HepG2 (cell line): ENCODE measurements around the gene SAE1. TPM values are rescaled to one million over a fixed set of nuclear protein-coding genes. Genes with fewer than 3 reads are reported as not detected.

ENCODE experiments used
- ARID3A ChIP-seq: IDR thresholded peaks from 2 replicates; pipeline ENCODE4 v1.6.1; 2012; ENCODE audit warnings: low read depth, low read length, improper control_type of control experiment
- CHD2 ChIP-seq: IDR thresholded peaks from 2 replicates; pipeline ENCODE4 v1.6.1; 2011; ENCODE audit warnings: low read depth, low read length, improper control_type of control experiment
- CREM ChIP-seq, 2 experiments: sonication (generic) in 1 of 2; formaldehyde crosslinking in 1 of 2; IDR thresholded peaks; 2 replicates each; pipeline versions ENCODE4 v1.4.0 to v1.6.1; 2016 to 2020; ENCODE audit warnings: antibody characterized with exemption in 1 of 2, mild to moderate bottlenecking in 1 of 2, missing genetic modification reagents in 1 of 2
- ELF1 ChIP-seq: sonication (generic); formaldehyde crosslinking; IDR thresholded peaks from 2 replicates; pipeline ENCODE4 v1.4.0; 2020; ENCODE audit warnings: missing genetic modification reagents
- FIP1L1 ChIP-seq: fragments of 200-400 bp; formaldehyde crosslinking; IDR thresholded peaks from 2 replicates; pipeline ENCODE4 v1.6.1; 2018; ENCODE audit warnings: low read depth, mild to moderate bottlenecking, low read length, moderate library complexity, borderline replicate concordance; ENCODE audit not compliant: insufficient read depth
- GFI1 ChIP-seq: sonication (generic); formaldehyde crosslinking; IDR thresholded peaks from 2 replicates; pipeline ENCODE4 v1.5.0; 2020; ENCODE audit warnings: missing genetic modification reagents, mild to moderate bottlenecking, borderline replicate concordance
- IKZF5 ChIP-seq: IDR thresholded peaks from 2 replicates; pipeline ENCODE4 v1.6.1; 2018; ENCODE audit warnings: missing genetic modification reagents, mild to moderate bottlenecking, missing compliant biosample characterization
- MAFF ChIP-seq: IDR thresholded peaks from 2 replicates; pipeline ENCODE4 v1.6.1; 2011; ENCODE audit warnings: low read depth, low read length, improper control_type of control experiment
- MAFK ChIP-seq, 2 experiments: IDR thresholded peaks in 1 of 2; conservative IDR thresholded peaks in 1 of 2; 2 replicates each; pipeline ENCODE4 v1.6.1; 2011; ENCODE audit warnings: improper control_type of control experiment in 2 of 2, low read length in 2 of 2
- MLX ChIP-seq: IDR thresholded peaks from 2 replicates; pipeline ENCODE4 v1.6.1; 2016
- MTA1 ChIP-seq: sonication (generic); formaldehyde crosslinking; IDR thresholded peaks from 2 replicates; pipeline ENCODE4 v1.4.0; 2020; ENCODE audit warnings: missing genetic modification reagents, mild to moderate bottlenecking, borderline replicate concordance
- MXD1 ChIP-seq: sonication (generic); formaldehyde crosslinking; IDR thresholded peaks from 2 replicates; pipeline ENCODE4 v1.4.0; 2020; ENCODE audit warnings: mild to moderate bottlenecking, missing genetic modification reagents
- NFKBIZ ChIP-seq: IDR thresholded peaks from 2 replicates; pipeline ENCODE4 v1.6.1; 2018; ENCODE audit warnings: missing genetic modification reagents, missing compliant biosample characterization
- PBX3 ChIP-seq: sonication (generic); formaldehyde crosslinking; IDR thresholded peaks from 2 replicates; pipeline ENCODE4 v1.8.1; 2023; ENCODE audit warnings: missing genetic modification reagents, inconsistent platforms, borderline replicate concordance
- PREB ChIP-seq: sonication (generic); formaldehyde crosslinking; IDR thresholded peaks from 2 replicates; pipeline ENCODE4 v1.4.0; 2020; ENCODE audit warnings: missing genetic modification reagents
- ZNF10 ChIP-seq: sonication (generic); formaldehyde crosslinking; IDR thresholded peaks from 2 replicates; pipeline ENCODE4 v1.4.0; 2020; ENCODE audit warnings: mild to moderate bottlenecking, low read depth, missing genetic modification reagents, borderline replicate concordance
- ZNF441 ChIP-seq: sonication (generic); formaldehyde crosslinking; IDR thresholded peaks from 2 replicates; pipeline ENCODE4 v1.7.0; 2021; ENCODE audit warnings: missing genetic modification reagents, borderline replicate concordance
- ZNF496 ChIP-seq: sonication (generic); formaldehyde crosslinking; IDR thresholded peaks from 2 replicates; pipeline ENCODE4 v1.8.1; 2023; ENCODE audit warnings: mild to moderate bottlenecking, moderate library complexity, missing genetic modification reagents; ENCODE audit not compliant: insufficient replicate concordance
- ZNF572 ChIP-seq: sonication (generic); formaldehyde crosslinking; IDR thresholded peaks from 2 replicates; pipeline ENCODE4 v1.5.1; 2020; ENCODE audit warnings: mild to moderate bottlenecking, missing genetic modification reagents
- ZNF605 ChIP-seq: sonication (generic); formaldehyde crosslinking; IDR thresholded peaks from 2 replicates; pipeline ENCODE4 v1.8.0; 2022; ENCODE audit warnings: mild to moderate bottlenecking, missing genetic modification reagents
- ZNF619 ChIP-seq: sonication (generic); formaldehyde crosslinking; IDR thresholded peaks from 2 replicates; pipeline ENCODE4 v1.4.0; 2020; ENCODE audit warnings: mild to moderate bottlenecking, missing genetic modification reagents
- ZNF670 ChIP-seq: sonication (generic); formaldehyde crosslinking; IDR thresholded peaks from 2 replicates; pipeline ENCODE4 v1.8.0; 2022; ENCODE audit warnings: mild to moderate bottlenecking, missing genetic modification reagents, borderline replicate concordance
- ZNF746 ChIP-seq: sonication (generic); formaldehyde crosslinking; IDR thresholded peaks from 2 replicates; pipeline ENCODE4 v1.8.0; 2022; ENCODE audit warnings: mild to moderate bottlenecking, missing genetic modification reagents
- polyA plus RNA-seq, 8 experiments: library from polyadenylated mRNA; depleted of rRNA in 3 of 8; stranded (reverse) in 7 of 8; unstranded in 1 of 8; fragments of >200 nt; fragmentation: Illumina TruSeq in 4 of 8; extraction: Trizol in 4 of 8; gene quantifications; 2 replicates each; pipeline versions ENCODE4 v1.2.1 to v1.2.3, GENCODE V29; 2011 to 2016; ENCODE audit warnings: low read depth in 4 of 8, missing spikeins in 1 of 8, mixed read lengths in 1 of 8; ENCODE audit not compliant: insufficient read depth in 1 of 8
- total RNA-seq, 5 experiments: library from RNA; depleted of rRNA; stranded (reverse); fragments of >200 nt; fragmentation: Illumina TruSeq; extraction: Trizol; gene quantifications; 2 replicates each; pipeline ENCODE4 v1.2.3, GENCODE V29; 2016; ENCODE audit warnings: low read depth in 1 of 5

Gene SAE1
- total and polyA plus RNA-seq, 2 of the 13 experiments (the other 11 are each of a cell fraction or from before 2014, with no cell fraction given), result 87.6 to 197 TPM

GRCh38 chr19:47190167-47190727 lies 59.6 kb downstream of the SAE1 start (continued):
- TF ChIP-seq MLX (no peak), ZNF619 (CRISPR knock-in tag) (no peak), CREM (IDR thresholded peaks at IDR 0.05) (peak; percentile 88), CREM (CRISPR knock-in tag; IDR thresholded peaks at IDR 0.05) (no peak), PREB (CRISPR knock-in tag) (no peak), GFI1 (CRISPR knock-in tag) (peak; percentile 80), ZNF746 (peak; percentile 76; the same call in 1 of the 2 replicates), PBX3 (no peak), ZNF572 (CRISPR knock-in tag) (no peak), ZNF10 (no peak), MAFK (conservative IDR thresholded peaks at IDR 0.05 in 1 of 2, IDR thresholded peaks at IDR 0.05 in 1 of 2; ENCODE audit: low read length in 2 of 2) (peak; percentile 89 to 94), MAFF (peak; percentile 74), FIP1L1 (no peak), ZNF670 (no peak), MTA1 (CRISPR knock-in tag) (0 out of 2 replicates have a peak, but pooled peaks have one; percentile 24), NFKBIZ (peak; percentile 46; the same call in 1 of the 2 replicates), ARID3A (0 out of 2 replicates have a peak, but pooled peaks have one; percentile 40), MXD1 (CRISPR knock-in tag) (no peak), IKZF5 (CRISPR knock-in tag) (peak; percentile 36; the same call in 1 of the 2 replicates), ZNF605 (peak; percentile 78; the same call in 1 of the 2 replicates), ZNF441 (CRISPR knock-in tag) (no peak), ZNF496 (CRISPR knock-in tag) (no peak), ELF1 (CRISPR knock-in tag) (no peak), CHD2 (no peak)
